Measurements from ENCODE around the gene XYLT1.

Gene XYLT1

DNA sequence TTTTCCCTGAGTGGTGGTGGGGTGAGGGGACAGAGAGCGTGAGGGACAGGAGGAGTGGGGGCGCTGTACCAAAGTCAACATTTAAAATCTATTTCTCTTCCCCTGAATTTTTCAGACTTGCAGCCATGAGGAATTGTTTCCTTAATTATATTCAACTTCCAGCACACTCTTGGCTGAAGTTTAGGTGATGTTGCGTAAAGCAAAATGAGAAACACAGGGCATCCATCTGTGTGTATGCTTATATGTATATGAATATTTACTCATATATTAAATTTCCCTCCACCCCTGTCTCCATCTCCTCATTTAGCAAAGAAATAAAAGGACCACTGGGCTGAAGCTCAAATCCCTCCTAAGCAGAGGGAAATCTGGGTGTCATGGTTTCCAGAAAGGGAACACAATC is 218.1 kb downstream of the XYLT1 start:
- H3K4me1 Mint-ChIP-seq = peaks cover 14% of the 10 kb centered on the region
- H3K27me3 Mint-ChIP-seq (ENCODE audit: low read depth) = peaks cover 3% of the 10 kb centered on the region
- TF ChIP-seq, protein P1, sequence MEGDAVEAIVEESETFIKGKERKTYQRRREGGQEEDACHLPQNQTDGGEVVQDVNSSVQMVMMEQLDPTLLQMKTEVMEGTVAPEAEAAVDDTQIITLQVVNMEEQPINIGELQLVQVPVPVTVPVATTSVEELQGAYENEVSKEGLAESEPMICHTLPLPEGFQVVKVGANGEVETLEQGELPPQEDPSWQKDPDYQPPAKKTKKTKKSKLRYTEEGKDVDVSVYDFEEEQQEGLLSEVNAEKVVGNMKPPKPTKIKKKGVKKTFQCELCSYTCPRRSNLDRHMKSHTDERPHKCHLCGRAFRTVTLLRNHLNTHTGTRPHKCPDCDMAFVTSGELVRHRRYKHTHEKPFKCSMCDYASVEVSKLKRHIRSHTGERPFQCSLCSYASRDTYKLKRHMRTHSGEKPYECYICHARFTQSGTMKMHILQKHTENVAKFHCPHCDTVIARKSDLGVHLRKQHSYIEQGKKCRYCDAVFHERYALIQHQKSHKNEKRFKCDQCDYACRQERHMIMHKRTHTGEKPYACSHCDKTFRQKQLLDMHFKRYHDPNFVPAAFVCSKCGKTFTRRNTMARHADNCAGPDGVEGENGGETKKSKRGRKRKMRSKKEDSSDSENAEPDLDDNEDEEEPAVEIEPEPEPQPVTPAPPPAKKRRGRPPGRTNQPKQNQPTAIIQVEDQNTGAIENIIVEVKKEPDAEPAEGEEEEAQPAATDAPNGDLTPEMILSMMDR (IDR thresholded peaks at IDR 0.05; ENCODE audit: unreplicated experiment in 3 of 3) = no peak
- H3K9me3 Mint-ChIP-seq = no peaks in the 10 kb centered on the region
- no peak overlapping the region for H3K27ac Mint-ChIP-seq
- H3K4me3 Mint-ChIP-seq = no peak overlapping the region
- H3K36me3 Mint-ChIP-seq (ENCODE audit: low read depth) = no peaks in the 10 kb centered on the region

DNA sequence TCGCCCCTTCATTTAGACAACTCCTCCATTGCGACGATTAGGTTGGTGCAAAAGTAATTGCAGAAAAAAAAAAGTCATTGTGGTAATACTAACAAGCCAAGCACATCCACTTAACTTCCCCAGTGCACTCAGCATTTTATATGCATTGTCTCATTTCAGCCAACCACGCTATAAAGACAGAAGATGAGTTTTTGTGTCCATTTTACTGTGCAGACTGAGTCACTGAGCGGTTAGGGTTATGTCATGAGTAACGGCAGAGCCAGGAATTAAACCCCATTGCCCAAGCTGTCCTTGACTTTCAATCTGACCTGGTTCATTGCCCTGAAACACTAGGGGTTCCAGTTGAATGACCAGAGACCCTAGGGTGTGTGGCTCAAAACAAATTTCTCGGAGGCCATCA is 218.7 kb downstream of the XYLT1 start:
- Mint-ChIP-seq H3K4me3 (no peak overlapping the region), H3K27me3 (ENCODE audit: low read depth) (peaks cover 3% of the 10 kb centered on the region), H3K36me3 (ENCODE audit: low read depth) (no peaks in the 10 kb centered on the region), H3K4me1 (peaks cover 15% of the 10 kb centered on the region), H3K27ac (no peak overlapping the region), H3K9me3 (no peaks in the 10 kb centered on the region)
- TF ChIP-seq, protein P1 (IDR thresholded peaks at IDR 0.05; ENCODE audit: unreplicated experiment in 3 of 3) = no peak

DNA sequence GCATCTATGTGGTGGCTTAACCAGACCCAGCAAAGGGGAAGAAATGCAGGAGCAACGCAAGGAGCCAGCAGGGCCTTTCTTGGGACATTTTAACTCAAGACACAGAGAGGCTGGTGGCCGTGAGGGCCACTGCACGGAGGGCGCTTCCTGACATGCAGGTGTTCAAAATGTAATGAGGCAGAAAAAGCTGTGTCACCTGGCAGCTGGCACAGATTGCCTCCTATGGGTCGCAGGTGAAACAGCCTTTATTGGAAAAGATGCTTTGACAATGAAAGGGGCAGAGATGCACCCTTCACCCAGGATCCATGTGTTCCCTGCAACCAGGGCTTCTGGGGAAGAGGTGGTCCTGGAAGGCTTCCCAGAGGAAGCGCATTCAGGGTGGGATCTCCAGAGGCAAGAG is 219.3 kb downstream of the XYLT1 start:
- peaks cover 3% of the 10 kb centered on the region for H3K27me3 Mint-ChIP-seq (ENCODE audit: low read depth)
- no peak overlapping the region for H3K4me3 Mint-ChIP-seq

DNA sequence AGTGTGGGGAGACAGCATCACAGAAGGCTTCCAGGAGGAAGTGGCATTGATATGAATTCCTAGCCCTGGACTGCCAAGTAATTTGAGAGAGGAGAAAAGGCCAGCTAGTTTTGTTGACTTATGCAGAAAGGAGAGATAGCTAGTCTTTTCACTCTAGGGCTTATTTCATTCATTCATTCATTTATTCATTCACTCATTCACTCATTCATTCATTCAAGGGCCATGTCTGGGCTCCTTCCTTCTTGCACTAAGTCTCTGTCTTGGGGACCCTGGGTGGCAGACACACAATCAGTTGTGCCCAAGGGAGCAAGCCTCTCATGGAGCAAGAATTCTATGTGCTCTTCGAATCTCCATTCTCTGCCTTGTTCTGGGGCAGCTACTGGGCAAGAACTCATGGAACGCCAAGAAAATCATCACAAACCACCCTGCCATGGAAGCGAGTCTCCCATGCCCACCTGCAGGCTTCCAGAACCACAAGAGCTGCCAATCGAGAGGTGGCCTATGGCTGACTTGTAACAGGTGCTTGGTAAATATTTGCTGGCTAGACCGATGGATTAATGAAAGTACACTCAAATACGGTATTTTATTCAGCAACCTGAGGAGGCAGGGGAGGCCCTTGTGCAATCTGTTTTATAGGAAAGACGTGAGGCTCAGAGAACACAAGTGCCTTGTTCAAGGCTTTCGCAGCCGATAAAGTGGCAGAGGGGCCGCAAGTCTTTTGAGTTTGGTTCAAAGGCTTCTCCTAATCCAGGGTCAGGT is 223.6 kb downstream of the XYLT1 start:
- Mint-ChIP-seq H3K4me3 (no peak overlapping the region), H3K27ac (no peak overlapping the region), H3K36me3 (ENCODE audit: low read depth) (no peaks in the 10 kb centered on the region), H3K9me3 (peaks cover 3% of the 10 kb centered on the region), H3K4me1 (peaks cover 30% of the 10 kb centered on the region), H3K27me3 (ENCODE audit: low read depth) (peaks cover 9% of the 10 kb centered on the region)
- TF ChIP-seq, protein P1 (IDR thresholded peaks at IDR 0.05; ENCODE audit: unreplicated experiment in 3 of 3) = no peak

More for the DNA sequence above, 219.3 kb downstream of the XYLT1 start:
- H3K4me1 Mint-ChIP-seq = peaks cover 20% of the 10 kb centered on the region
- no peaks in the 10 kb centered on the region for H3K9me3 Mint-ChIP-seq
- TF ChIP-seq, protein P1 (IDR thresholded peaks at IDR 0.05; ENCODE audit: unreplicated experiment in 3 of 3) = no peak
- no peak overlapping the region for H3K27ac Mint-ChIP-seq
- H3K36me3 Mint-ChIP-seq (ENCODE audit: low read depth) = no peaks in the 10 kb centered on the region

DNA sequence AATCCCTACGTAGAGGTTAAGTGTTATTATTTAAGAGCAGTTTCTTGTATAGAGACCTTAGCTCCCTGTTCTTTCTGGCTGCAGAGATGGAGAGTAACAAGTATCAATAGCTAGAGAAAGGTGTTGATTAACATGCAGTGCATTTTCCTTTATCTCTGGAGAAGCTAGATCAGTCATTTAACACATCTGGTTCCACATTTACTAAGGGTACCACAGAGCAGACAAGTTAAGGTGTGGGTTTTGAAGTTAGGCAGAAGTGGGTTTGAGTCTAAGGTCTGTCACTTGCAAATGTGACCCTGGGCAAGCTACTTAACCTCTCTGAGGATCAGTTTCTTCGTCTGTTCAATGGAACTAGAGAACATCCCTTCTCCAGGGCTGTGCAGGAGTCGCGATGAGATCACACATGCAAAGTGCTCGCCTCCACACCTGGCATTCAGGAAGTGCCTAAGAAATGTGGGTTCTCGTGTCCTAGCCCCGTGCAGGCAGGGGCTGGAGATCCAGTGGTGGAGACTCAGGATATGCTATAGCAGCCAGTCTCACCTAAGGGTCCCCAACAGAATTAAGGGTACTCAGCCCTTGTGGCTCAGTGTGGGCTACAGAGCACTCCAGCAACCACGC is 224.4 kb downstream of the XYLT1 start:
- H3K4me1 Mint-ChIP-seq = peaks cover 27% of the 10 kb centered on the region
- H3K4me3 Mint-ChIP-seq = no peak overlapping the region
- H3K36me3 Mint-ChIP-seq (ENCODE audit: low read depth) = no peaks in the 10 kb centered on the region
- H3K9me3 Mint-ChIP-seq = peaks cover 3% of the 10 kb centered on the region
- TF ChIP-seq, protein P1 (IDR thresholded peaks at IDR 0.05; ENCODE audit: unreplicated experiment in 3 of 3) = no peak
- H3K27me3 Mint-ChIP-seq (ENCODE audit: low read depth) = peaks cover 9% of the 10 kb centered on the region
- H3K27ac Mint-ChIP-seq = no peak overlapping the region

DNA sequence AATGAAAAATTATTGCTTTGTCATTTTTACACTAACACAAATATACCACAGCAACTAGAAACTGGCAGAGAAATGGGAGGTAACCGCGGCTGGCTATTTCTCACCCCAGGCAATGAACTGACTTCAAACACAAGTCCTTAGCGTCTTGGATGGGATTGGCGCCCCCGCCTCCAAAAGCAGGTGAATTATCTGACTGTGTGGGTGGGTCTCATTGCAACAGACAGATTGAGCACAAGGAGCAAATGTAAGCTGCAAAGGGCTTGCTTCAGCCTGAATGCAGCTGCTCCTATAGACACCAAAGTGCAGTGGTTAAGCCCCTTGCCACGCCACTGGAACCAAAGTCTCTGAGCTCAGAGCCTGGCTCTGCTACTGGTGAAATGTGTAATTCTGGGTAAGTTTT is 225.0 kb downstream of the XYLT1 start:
- Mint-ChIP-seq H3K4me1 (peaks cover 27% of the 10 kb centered on the region), H3K4me3 (no peak overlapping the region), H3K27me3 (ENCODE audit: low read depth) (peaks cover 9% of the 10 kb centered on the region), H3K36me3 (ENCODE audit: low read depth) (no peaks in the 10 kb centered on the region), H3K27ac (no peak overlapping the region), H3K9me3 (peaks cover 3% of the 10 kb centered on the region)
- TF ChIP-seq, protein P1 (IDR thresholded peaks at IDR 0.05; ENCODE audit: unreplicated experiment in 3 of 3) = no peak

All from nephron (organoid).